ENCODE data around the gene RTP5.

RTP5 gene

GRCh38 chr2:241884951-241885290, 15.4 kb downstream of the RTP5 start:
- DNase-seq (ENCODE audit: low read depth) = no peak
- no peak overlapping the region for H3K4me3 ChIP-seq (ENCODE audit: low read length)
- no peak for TF ChIP-seq CTCF (conservative IDR thresholded peaks at IDR 0.05; ENCODE audit: low read depth, low read length)

GRCh38 chr2:241885291-241885945, 15.9 kb downstream of the RTP5 start:
- no peak for DNase-seq (ENCODE audit: low read depth)
- no peak overlapping the region for H3K4me3 ChIP-seq (ENCODE audit: low read length)
- TF ChIP-seq CTCF (conservative IDR thresholded peaks at IDR 0.05; ENCODE audit: low read depth, low read length) = no peak

GRCh38 chr2:241885946-241886643, 16.6 kb downstream of the RTP5 start:
- H3K4me3 ChIP-seq (ENCODE audit: low read length) = no peak overlapping the region
- DNase-seq (ENCODE audit: low read depth) = no peak
- TF ChIP-seq CTCF (conservative IDR thresholded peaks at IDR 0.05; ENCODE audit: low read depth, low read length) = no peak

- TF ChIP-seq CTCF (conservative IDR thresholded peaks at IDR 0.05; ENCODE audit: low read depth, low read length) = no peak
- DNase-seq (ENCODE audit: low read depth) = no peak
- no peak overlapping the region for H3K4me3 ChIP-seq (ENCODE audit: low read length)
Observed at GRCh38 chr2:241886840-241887447, 17.4 kb downstream of the RTP5 start.

- DNase-seq (ENCODE audit: low read depth) = no peak
- no peak for TF ChIP-seq CTCF (conservative IDR thresholded peaks at IDR 0.05; ENCODE audit: low read depth, low read length)
- H3K4me3 ChIP-seq (ENCODE audit: low read length) = no peak overlapping the region
Observed at GRCh38 chr2:241887806-241888522, 18.4 kb downstream of the RTP5 start.

GRCh38 chr2:241888641-241889040, 19.1 kb downstream of the RTP5 start:
- TF ChIP-seq CTCF (conservative IDR thresholded peaks at IDR 0.05; ENCODE audit: low read depth, low read length) = no peak
- H3K4me3 ChIP-seq (ENCODE audit: low read length) = no peak overlapping the region
- DNase-seq (ENCODE audit: low read depth) = no peak

All from retinal pigment epithelial cell (primary cell).